ENCODE results near the gene RUNDC3A.

RUNDC3A gene

DNA sequence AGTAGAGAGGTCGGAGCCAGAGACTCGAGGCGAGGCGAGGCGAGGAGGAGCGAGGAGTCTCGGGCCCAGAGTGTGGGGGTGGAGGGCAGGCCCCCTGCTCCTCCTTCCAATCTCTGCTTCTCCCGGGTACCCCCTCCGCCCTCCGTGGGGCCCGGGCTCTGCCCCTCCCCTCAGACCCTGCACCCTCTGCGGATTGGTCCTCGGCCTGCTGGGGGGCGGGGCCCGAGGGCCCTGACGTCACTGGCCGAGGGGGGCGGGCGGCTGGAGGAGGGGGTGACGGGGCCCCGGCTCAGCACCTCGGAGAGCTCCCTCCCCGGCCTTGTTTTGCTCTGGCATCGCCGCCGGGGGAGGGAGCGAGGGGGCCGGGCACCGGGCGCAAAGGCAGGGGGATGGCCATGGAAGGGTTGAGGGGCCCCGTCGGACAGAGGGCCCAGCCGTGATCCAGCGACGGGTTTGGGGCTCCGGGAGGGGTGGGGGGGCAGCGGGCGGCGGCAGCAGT is at the start of gene RUNDC3A:
Gene RUNDC3A (plus strand): TSS at position 282 of the 499 bp plus-strand sequence. CDS start 232 bp downstream, outside the sequence.
- Histone ChIP-seq H3K36me3 (ENCODE audit: control insufficient read depth, insufficient read depth, low read length) (no peaks in the 10 kb centered on the region), H3K4me3 (ENCODE audit: low read length) (peak within 1 kb of the TSS; percentile 39; the same call in 1 of the 2 replicates), H3K4me1 (ENCODE audit: control insufficient read depth, insufficient read depth, low read length) (peaks cover 12% of the 10 kb centered on the region), H3K9me3 (ENCODE audit: control insufficient read depth, insufficient read depth, low read length) (no peaks in the 10 kb centered on the region), H3K27me3 (ENCODE audit: control insufficient read depth, insufficient read depth, low read length) (no peaks in the 10 kb centered on the region), H3K27ac (ENCODE audit: low read length) (no peak within 1 kb of the TSS)
- DNase-seq (ENCODE audit: low read depth, low spot score), result no peak
- WGBS (ENCODE audit: insufficient coverage, insufficient read length), result no CpG with 5 or more reads among the region's 39 CpGs

DNA sequence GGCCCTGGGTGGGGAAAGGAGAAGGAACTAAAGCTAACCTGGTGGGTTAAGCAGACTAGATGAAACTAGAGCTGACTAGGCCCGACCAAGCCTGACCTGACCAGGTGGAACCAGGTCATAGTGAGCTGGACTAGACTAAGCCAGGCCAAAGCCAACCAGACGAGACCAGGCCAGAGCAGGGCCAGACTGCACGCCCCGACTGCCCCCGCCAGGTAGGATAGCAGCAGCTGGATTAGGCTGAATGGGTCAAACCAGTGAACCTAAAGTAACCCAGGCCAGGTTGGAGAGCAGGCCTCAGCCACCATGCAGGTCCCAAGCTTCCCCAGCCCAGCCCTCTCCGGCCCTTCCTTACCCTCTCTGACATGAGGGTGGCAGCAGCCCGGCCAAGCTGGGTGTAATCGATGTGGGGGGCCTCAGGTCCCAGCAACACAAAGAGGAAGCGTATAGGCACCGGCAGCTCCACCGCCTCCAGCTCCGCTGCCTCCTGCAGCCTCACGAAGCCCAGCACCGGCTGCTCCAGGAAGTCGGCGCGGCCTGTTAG is 49.5 kb upstream of the RUNDC3A start:
- H3K36me3 ChIP-seq (ENCODE audit: control insufficient read depth, insufficient read depth, low read length), result no peaks in the 10 kb centered on the region
- no CpG with 5 or more reads among the region's 17 CpGs for WGBS (ENCODE audit: insufficient coverage, insufficient read length)
- H3K27ac ChIP-seq (ENCODE audit: low read length), result no peak overlapping the region
- DNase-seq (ENCODE audit: low read depth, low spot score), result no peak
- H3K4me1 ChIP-seq (ENCODE audit: control insufficient read depth, insufficient read depth, low read length), result no peaks in the 10 kb centered on the region; the same call in 1 of the 2 replicates
- H3K27me3 ChIP-seq (ENCODE audit: control insufficient read depth, insufficient read depth, low read length), result no peaks in the 10 kb centered on the region
- H3K4me3 ChIP-seq (ENCODE audit: low read length), result no peak overlapping the region
- H3K9me3 ChIP-seq (ENCODE audit: control insufficient read depth, insufficient read depth, low read length), result no peaks in the 10 kb centered on the region

DNA sequence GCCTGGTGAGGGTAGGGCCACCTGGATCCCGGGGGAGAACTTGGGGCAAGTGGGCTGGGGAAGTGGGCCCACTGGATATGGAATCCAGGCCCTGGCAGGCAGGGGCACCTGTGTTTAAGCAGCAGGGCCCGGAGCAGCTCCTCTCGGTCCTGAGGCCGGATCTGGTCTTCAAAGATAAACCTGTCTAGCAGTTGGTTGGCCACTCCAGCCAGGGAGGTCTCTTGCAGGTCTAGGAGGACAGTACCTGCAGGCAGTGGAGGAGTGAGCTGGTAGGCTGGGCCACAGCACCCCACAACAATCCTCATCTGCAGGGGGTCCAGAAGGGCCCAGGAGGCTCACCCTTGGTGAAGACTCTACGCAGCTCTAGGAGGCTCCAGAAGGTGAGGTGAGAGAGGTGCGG is 48.1 kb upstream of the RUNDC3A start:
- Histone ChIP-seq H3K27ac (ENCODE audit: low read length) (no peak overlapping the region), H3K4me1 (ENCODE audit: control insufficient read depth, insufficient read depth, low read length) (no peaks in the 10 kb centered on the region; the same call in 1 of the 2 replicates), H3K27me3 (ENCODE audit: control insufficient read depth, insufficient read depth, low read length) (no peaks in the 10 kb centered on the region), H3K36me3 (ENCODE audit: control insufficient read depth, insufficient read depth, low read length) (no peaks in the 10 kb centered on the region), H3K4me3 (ENCODE audit: low read length) (no peak overlapping the region), H3K9me3 (ENCODE audit: control insufficient read depth, insufficient read depth, low read length) (no peaks in the 10 kb centered on the region)
- no peak for DNase-seq (ENCODE audit: low read depth, low spot score)
- no CpG with 5 or more reads among the region's 6 CpGs for WGBS (ENCODE audit: insufficient coverage, insufficient read length)

DNA sequence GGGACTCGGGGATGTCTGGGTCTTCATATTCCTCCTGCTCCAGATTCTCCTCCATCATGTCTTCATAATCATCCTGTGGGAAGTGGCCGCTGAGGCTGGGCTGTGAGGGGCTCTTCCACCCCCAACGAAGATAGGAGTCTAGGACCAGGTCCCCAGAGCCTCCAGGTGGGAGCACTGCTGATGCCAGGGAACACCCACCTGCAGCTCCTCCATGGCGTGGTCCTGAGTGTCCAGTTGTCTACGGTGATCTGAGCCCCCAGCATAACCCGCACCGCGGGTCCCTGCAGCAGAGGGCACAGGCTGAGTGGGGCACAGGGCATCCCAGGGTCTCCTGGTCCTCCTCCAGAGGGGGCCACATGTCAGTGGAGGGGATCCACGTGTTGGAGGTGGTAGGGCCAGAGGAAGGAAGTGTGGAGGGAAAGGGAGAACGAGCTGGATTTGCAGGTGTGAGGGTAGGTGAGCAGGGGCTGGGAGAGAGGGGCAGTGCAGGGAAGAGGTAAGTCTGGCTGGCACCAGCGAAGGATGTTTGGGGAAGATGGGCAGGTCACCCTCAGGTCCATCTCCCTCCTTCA is 45.7 kb upstream of the RUNDC3A start:
- Histone ChIP-seq H3K36me3 (ENCODE audit: control insufficient read depth, insufficient read depth, low read length) (no peaks in the 10 kb centered on the region), H3K27me3 (ENCODE audit: control insufficient read depth, insufficient read depth, low read length) (no peaks in the 10 kb centered on the region), H3K9me3 (ENCODE audit: control insufficient read depth, insufficient read depth, low read length) (no peaks in the 10 kb centered on the region), H3K4me1 (ENCODE audit: control insufficient read depth, insufficient read depth, low read length) (no peaks in the 10 kb centered on the region; the same call in 1 of the 2 replicates), H3K4me3 (ENCODE audit: low read length) (no peak overlapping the region), H3K27ac (ENCODE audit: low read length) (no peak overlapping the region)
- WGBS (ENCODE audit: insufficient coverage, insufficient read length), result no CpG with 5 or more reads among the region's 11 CpGs
- DNase-seq (ENCODE audit: low read depth, low spot score), result no peak

DNA sequence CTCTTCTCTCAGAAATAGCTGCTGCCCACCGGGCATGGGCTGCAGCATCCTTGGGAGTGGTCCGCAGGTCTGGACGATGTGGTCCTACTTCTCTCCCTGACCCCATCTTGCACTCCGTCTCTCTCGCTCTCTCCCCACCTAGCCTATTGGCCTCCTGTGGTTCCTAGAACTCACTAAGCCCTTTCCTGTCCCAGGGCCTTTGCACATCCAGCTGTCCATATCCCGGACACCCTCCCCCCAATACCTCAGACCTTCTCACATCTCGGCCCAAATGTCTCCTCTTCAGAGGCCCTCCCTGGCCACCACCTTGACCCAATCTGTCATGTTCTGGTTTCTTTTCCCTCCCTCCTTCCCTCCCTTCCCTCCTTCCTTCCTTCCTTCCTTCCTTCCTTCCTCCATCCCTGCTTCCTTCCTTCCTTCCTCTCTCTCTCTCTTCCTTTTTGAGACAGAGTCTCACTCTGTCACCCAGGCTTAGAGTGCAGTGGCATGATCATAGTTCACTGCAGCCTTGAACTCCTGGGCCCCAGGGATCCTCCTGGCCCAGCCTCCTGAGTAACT is 45.0 kb upstream of the RUNDC3A start:
- H3K36me3 ChIP-seq (ENCODE audit: control insufficient read depth, insufficient read depth, low read length), result no peaks in the 10 kb centered on the region
- DNase-seq (ENCODE audit: low read depth, low spot score), result no peak
- WGBS (ENCODE audit: insufficient coverage, insufficient read length), result no CpG with 5 or more reads among the region's 7 CpGs
- no peak overlapping the region for H3K27ac ChIP-seq (ENCODE audit: low read length)
- H3K9me3 ChIP-seq (ENCODE audit: control insufficient read depth, insufficient read depth, low read length), result no peaks in the 10 kb centered on the region
- H3K27me3 ChIP-seq (ENCODE audit: control insufficient read depth, insufficient read depth, low read length), result no peaks in the 10 kb centered on the region
- no peak overlapping the region for H3K4me3 ChIP-seq (ENCODE audit: low read length)
- no peaks in the 10 kb centered on the region; the same call in 1 of the 2 replicates for H3K4me1 ChIP-seq (ENCODE audit: control insufficient read depth, insufficient read depth, low read length)

DNA sequence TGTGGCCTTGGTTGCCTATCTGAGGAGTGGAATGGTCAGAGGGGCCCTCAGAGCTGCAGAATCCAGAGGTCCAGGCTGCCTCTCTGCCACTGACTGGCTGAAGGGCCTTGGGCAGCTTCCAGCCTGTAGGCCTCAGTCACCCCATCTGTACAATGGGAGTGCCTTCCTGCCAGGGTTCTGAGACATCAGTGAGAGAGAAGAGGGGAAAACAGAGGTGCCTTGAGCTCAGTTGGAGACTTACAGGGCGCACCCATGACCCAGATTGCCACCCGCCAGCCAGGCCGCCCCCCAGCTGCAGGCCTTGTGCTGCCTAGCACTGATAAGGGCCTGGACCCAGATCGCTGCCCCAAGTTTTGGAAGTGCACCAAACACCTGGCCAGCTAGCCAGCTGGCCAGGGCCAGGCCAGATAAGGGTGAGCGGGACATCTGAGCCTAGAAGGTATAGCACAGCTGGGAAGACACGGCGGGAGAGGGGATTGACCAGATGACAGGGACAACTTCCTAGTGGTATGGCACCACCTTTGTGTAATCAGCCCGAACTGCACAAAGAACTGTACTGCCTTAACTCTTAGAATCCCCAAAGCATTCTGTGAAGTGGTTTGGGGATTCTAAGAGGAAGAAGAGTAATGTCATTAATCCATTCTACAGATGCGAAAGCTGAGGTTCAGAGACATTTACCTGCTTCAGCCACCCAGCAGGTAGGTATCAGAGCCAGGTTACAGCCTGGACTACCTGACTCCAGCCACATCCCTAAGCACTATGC is 41.8 kb upstream of the RUNDC3A start:
- H3K4me3 ChIP-seq (ENCODE audit: low read length), result no peak overlapping the region
- H3K36me3 ChIP-seq (ENCODE audit: control insufficient read depth, insufficient read depth, low read length), result no peaks in the 10 kb centered on the region
- no peak for DNase-seq (ENCODE audit: low read depth, low spot score)
- no peak overlapping the region for H3K27ac ChIP-seq (ENCODE audit: low read length)
- no peaks in the 10 kb centered on the region for H3K9me3 ChIP-seq (ENCODE audit: control insufficient read depth, insufficient read depth, low read length)
- H3K4me1 ChIP-seq (ENCODE audit: control insufficient read depth, insufficient read depth, low read length), result no peaks in the 10 kb centered on the region
- no CpG with 5 or more reads among the region's 9 CpGs for WGBS (ENCODE audit: insufficient coverage, insufficient read length)
- H3K27me3 ChIP-seq (ENCODE audit: control insufficient read depth, insufficient read depth, low read length), result no peaks in the 10 kb centered on the region

DNA sequence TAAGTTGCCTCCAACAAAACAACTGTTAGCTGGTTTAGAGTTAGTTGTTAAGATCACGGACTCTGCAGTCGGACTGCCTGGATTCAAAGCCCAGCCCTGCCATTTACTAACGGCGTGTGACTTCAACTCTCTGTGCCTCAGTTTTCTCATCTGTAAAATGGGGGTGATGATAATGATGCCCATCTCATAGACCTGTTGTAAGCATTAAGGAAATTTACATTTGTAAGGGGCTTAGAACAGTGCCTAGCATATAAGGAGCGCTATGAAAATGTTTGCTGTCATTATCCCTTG is 41.3 kb upstream of the RUNDC3A start:
- no peaks in the 10 kb centered on the region for H3K27me3 ChIP-seq (ENCODE audit: control insufficient read depth, insufficient read depth, low read length)
- no peak overlapping the region for H3K27ac ChIP-seq (ENCODE audit: low read length)
- no peaks in the 10 kb centered on the region for H3K4me1 ChIP-seq (ENCODE audit: control insufficient read depth, insufficient read depth, low read length)
- no peak for DNase-seq (ENCODE audit: low read depth, low spot score)
- WGBS (ENCODE audit: insufficient coverage, insufficient read length), result no CpG with 5 or more reads among the region's 5 CpGs
- no peak overlapping the region for H3K4me3 ChIP-seq (ENCODE audit: low read length)
- no peaks in the 10 kb centered on the region for H3K9me3 ChIP-seq (ENCODE audit: control insufficient read depth, insufficient read depth, low read length)
- H3K36me3 ChIP-seq (ENCODE audit: control insufficient read depth, insufficient read depth, low read length), result no peaks in the 10 kb centered on the region

DNA sequence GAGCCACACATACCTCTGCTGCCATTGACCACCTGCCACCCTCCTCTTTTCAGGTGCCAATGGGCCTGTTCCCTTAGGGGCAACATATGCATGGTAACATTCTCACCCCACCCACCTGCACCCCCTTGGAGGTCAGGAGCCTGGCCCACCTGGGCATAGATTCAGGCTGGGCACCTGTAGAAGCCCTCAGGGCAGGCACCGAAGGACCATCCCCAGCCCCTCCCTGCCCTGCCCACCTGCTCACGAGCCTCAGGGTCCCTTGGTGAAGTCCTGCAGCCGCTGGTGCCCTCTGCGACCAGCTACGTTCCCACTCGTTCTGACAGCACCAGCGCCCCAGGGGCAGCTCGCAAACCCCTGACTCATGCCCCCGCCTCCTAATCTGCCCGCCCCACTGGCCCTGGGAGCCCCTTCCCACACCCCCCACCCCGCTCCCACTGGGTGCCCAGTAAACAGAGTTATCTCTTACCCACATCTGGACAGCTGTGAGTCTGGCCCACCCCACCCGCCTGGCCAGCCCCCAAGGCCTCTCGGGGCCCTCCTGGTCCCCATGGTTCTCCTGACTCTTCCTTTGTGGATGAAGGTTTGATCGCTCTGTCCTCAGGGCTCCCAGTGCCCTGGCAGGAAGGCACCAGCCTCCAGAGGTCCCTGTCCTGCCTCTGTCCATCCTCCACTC is 40.4 kb upstream of the RUNDC3A start, which contains the start of gene SLC4A1:
Gene SLC4A1 (minus strand): TSS at position 318 of the 673 bp plus-strand sequence. CDS start 5,269 bp downstream, outside the sequence.
- no peaks in the 10 kb centered on the region for H3K27me3 ChIP-seq (ENCODE audit: control insufficient read depth, insufficient read depth, low read length)
- no peak within 1 kb of the TSS for H3K4me3 ChIP-seq (ENCODE audit: low read length)
- H3K27ac ChIP-seq (ENCODE audit: low read length), result no peak within 1 kb of the TSS
- no CpG with 5 or more reads among the region's 14 CpGs for WGBS (ENCODE audit: insufficient coverage, insufficient read length)
- H3K4me1 ChIP-seq (ENCODE audit: control insufficient read depth, insufficient read depth, low read length), result no peaks in the 10 kb centered on the region
- H3K36me3 ChIP-seq (ENCODE audit: control insufficient read depth, insufficient read depth, low read length), result no peaks in the 10 kb centered on the region
- DNase-seq (ENCODE audit: low read depth, low spot score), result no peak
- H3K9me3 ChIP-seq (ENCODE audit: control insufficient read depth, insufficient read depth, low read length), result no peaks in the 10 kb centered on the region

DNA sequence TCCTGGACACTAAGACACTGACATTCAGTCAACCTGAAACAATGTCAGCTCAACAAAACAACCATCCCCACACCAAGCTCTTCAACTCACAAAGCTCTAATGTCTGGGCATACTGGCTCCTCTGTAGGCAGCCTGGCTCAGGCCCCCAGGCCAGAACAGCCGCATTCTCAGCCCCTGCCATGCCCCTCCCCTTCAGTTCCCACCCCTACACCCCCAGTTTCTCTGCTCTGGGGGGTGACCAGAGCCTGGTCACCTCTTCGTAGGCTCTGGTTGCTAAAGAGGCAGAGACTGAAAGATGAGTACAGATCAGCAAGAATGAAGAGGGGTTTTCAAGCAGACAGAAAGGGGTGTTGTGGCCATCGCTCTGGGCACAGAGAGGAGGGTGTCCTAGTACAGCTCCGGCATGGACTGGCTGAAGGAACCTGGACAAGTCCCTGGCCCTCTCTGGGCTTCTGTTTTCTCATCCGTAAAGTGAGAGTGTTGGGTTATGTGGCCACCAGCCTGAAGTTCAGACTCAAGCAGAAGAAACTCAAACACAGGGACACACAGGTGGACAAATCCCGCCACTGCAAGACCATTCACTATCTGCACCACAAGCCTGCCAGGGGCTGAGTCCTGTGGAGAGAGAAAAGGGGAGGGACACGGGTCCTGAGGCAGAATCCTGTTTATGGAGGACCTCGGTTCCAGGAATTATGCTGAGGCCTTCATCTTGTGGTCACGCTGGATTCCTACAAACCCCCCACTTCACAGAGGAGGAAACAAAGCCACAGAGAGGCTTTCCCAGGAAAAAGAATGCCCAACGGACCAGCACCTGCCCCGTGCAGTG is 39.5 kb upstream of the RUNDC3A start:
- Histone ChIP-seq H3K9me3 (ENCODE audit: control insufficient read depth, insufficient read depth, low read length) (no peaks in the 10 kb centered on the region), H3K27me3 (ENCODE audit: control insufficient read depth, insufficient read depth, low read length) (no peaks in the 10 kb centered on the region), H3K4me1 (ENCODE audit: control insufficient read depth, insufficient read depth, low read length) (peaks cover 1% of the 10 kb centered on the region; the same call in 1 of the 2 replicates), H3K27ac (ENCODE audit: low read length) (no peak overlapping the region), H3K4me3 (ENCODE audit: low read length) (no peak overlapping the region), H3K36me3 (ENCODE audit: control insufficient read depth, insufficient read depth, low read length) (no peaks in the 10 kb centered on the region)
- DNase-seq (ENCODE audit: low read depth, low spot score), result no peak
- WGBS (ENCODE audit: insufficient coverage, insufficient read length), result no CpG with 5 or more reads among the region's 11 CpGs
